Prostate gland (tissue), 2 donors: ENCODE data around the gene GPRC5B.

Source experiments
- CTCF ChIP-seq, 4 experiments: fragments of 200-600 bp in 2 of 4; fragments of 450-650 bp in 2 of 4; sonication (generic) in 2 of 4; IDR thresholded peaks; 1 replicate in 3 of 4; 2 replicates in 1 of 4; pipeline ENCODE4 v1.5.1; 2016 to 2019; ENCODE audit warnings: antibody characterized with exemption in 4 of 4, mild to moderate bottlenecking in 2 of 4, moderate library complexity in 2 of 4
- POLR2A ChIP-seq: fragments of 450-650 bp; IDR thresholded peaks from one replicate; pipeline ENCODE4 v1.6.1; 2016; ENCODE audit warnings: antibody characterized with exemption, mild to moderate bottlenecking
- POLR2AphosphoS5 ChIP-seq: sonication (generic); formaldehyde crosslinking; IDR thresholded peaks from one replicate; pipeline ENCODE4 v1.6.1; 2017; ENCODE audit warnings: antibody characterized with exemption

- TF ChIP-seq CTCF (IDR thresholded peaks at IDR 0.05) (no peak), POLR2AphosphoS5 (no peak), POLR2A (no peak)
These were observed 73.6 kb downstream of the GPRC5B start for GRCh38 chr16:19810817-19811731.
